DMS53 treated with DMSO at 0.1 percent for 48 hours (cell line): ENCODE results near the gene FKBP5.
"Not testable (repeated sequence)": the region's sequence is repeated elsewhere in the genome, so short reads cannot be mapped to it uniquely, and the experiment has no call there.

ENCODE experiments used
- DNase-seq: peaks from one replicate; lab custom pipeline; 2025; ENCODE audit not compliant: unreplicated experiment; lab: John Stamatoyannopoulos, UW

FKBP5 gene

DNA sequence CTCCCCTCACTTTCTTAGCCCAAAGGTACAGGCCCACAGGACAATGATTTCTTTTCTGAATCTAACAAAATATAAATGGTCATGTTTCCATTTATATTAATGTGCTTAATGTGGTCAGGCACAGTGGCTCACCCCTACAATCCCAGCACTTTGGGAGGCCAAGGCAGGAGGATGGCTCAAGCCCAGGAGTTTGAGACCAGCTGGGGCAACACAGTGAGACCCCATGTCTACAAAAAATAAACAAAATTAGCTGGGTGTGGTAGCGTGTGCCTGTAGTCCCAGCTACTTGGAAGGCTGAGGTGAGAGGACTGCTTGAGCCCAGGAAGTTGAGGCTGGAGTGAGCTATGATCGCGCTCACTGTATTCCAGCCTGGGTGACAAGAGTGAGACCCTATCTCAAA is 98.8 kb downstream of the FKBP5 start:
- DNase-seq, result no peak

DNA sequence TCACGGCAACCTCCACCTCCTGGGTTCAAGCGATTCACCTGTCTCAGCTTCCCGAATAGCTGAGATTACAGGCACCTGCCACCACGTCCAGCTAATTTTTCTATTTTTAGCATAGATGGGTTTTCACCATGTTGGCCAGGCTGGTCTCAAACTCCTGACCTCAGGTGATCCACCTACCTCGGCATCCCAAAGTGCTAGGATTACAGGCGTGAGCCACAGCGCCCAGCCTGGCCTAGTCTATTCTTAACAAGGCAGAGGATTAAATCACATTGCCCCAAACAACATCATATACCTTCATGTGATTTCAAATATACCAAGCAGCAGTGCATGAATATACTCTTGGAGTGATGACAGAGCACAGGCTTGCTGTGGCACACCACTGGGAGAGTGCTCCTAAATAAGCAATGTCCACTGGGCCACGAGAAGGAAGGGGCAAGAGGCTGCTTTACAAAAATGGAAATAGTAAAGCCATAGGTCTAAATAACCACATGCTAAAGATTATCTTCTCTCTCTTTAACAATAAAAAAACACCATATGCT is 99.4 kb downstream of the FKBP5 start:
- no peak for DNase-seq

DNA sequence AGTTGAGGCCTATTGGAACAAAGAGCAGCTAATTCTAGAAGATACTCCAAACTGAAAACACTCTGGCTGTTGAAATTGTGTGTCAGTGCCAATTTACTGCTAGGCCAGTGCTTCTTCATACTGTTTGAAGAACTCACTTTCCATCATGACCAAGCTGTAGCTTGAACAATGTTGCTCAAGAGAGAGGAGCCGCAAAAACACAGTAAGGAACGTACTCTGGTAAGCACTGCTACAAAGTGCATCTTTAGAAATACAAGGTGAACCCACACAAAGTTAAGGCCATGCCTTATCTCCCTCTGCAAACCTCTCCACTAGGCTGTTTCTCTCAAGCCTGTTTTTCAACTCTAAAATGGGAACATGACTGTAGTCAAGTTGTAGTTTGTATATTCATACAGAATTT is 101.5 kb downstream of the FKBP5 start:
- DNase-seq, result no peak

DNA sequence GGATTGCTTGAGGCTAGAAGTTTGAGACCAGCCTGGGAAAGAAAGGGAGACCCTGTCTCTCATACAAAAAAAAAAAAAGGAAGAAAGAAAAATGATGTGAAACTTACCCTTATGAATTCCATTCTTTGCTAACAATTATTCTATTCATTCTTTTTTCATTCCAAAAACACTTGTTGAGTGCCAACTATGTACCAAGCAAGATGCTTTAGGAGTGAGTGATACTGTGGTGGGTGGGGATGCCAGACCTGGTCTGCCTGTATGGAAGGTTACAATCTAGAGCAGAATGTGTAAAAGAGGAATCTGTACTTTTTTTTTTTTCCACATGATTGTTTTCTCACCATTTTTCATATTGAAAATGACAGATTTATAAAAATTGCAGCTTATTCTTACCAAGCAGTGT is 102.2 kb downstream of the FKBP5 start:
- DNase-seq, result no peak

DNA sequence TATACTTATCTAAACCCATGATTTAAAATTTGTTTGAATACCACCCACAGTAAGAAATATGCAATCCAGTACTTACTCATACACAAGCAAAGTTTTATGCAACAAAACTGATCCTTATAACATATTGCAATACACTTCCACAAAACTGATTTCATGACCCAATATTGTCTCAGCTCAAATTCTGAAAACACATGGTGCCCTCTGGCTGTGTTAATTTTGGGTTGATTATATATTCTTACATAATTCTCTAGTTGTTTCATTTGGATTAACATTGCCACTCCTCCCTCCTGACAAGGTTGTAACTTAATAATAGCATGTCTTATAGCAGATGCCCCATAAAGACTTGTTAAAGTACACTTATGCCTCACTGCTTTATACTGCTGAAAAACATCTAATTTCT is 103.1 kb downstream of the FKBP5 start:
- no peak for DNase-seq

DNA sequence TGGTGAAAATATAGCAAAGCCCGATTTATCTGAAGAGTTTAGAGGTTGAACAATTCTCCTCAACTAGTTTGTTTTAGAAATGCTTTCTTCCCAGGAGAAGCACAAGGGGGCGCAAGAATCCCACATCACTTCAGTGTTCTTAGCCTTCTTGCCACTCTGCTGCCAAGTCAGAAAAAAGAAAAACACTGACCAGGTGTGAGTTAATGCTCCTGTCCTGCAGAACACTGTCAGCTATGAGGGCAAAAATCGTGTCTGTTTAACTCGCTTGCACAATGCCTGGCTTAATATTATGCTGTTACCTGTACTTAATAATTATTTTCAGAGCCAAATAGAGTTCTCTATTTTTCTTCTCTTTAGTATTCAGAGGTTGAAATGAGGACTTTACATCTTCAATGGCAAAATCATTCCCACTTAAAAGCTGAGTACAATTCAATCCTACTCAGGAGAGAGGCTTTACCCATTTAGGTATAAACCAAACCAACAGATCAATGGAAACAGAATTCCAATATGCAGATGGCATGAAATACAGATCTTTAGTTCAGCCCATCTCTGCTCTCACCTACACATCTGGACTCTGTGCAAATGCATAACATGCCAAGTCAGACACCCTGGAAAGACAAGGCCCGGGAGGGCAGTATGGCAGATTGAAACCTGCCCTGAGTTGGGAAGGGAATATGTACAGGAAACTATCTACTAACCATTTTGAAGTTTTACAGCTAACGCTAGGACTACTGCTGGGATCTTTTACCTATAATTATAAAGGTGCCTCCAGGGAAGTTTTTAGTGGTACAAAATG is 104.6 kb downstream of the FKBP5 start:
- DNase-seq, result peak; percentile 57

DNA sequence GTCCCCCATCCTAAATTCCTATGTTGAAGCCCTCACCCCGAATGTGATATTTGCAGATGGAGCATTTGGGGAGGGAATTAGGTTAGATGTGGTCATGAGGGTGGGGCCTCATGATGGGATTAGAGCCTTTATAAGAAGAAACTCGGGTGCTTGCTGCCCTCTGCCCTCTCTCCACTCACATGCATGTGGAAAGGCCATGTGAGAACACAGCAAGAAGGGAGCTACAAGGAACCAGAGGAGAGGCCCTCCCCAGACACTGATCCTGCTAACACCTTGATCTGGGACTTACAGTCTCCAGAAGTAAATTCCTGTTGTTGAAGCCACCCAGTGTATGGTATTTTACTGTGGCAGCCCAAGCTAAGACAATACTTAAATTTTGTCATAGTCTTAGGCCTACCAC is 106.4 kb downstream of the FKBP5 start:
- DNase-seq, result no peak

DNA sequence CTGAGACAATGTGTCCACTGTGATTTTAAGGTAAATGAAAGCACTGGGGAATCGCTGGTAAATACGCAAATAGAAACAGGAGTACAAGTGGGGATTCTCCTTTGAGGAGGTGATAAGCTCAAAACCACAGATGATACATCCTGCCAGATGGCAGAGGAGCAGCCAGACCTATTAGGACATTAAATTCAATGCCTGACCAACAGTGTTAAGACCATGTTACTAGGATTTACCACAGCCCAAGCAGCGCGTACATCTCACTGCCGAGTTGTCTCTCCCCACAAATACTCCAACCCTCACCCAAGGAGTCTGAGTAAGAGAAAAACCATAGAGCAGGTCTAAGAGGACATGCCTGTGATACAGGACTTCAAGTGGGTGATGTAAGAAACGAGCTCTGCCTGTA is 107.1 kb downstream of the FKBP5 start:
- no peak for DNase-seq

DNA sequence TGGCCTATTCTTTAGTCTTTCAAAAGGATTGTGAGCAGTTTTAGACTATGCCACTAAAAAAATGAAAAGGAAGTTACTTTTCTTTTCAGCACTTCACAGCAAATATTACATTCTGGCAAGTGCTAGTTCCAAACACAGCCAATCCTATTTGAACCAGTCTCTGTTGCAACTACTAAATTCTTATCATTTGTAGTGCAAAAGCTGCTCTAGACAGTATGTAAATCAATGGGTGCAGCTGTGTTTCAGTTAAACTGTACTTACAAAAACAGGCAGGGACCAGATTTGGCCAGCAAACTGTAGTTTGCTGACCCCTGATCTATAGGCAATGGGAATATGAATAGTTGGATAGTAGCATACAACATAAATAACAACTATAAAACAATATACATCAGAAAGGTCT is 107.9 kb downstream of the FKBP5 start:
- no peak for DNase-seq

DNA sequence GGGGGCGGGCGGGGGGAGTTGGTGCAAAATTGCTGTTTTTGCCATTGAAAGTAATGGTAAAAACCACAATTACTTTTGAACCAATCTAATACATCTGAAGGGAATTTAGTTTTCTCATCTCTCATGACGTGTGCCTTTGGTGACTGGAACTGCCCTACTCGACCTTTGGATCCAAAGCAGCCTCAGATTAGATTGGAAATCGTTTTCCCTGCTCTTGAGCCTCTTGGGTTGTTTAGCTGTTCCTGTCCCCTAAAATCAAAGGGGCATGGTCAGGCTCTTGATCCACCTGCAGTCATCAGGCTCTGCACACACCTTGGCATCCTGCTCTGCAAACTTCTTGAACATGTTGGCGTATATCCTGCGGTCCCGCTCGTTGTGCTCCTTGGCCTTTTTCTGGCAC is 112.0 kb downstream of the FKBP5 start:
- DNase-seq, result no peak

DNA sequence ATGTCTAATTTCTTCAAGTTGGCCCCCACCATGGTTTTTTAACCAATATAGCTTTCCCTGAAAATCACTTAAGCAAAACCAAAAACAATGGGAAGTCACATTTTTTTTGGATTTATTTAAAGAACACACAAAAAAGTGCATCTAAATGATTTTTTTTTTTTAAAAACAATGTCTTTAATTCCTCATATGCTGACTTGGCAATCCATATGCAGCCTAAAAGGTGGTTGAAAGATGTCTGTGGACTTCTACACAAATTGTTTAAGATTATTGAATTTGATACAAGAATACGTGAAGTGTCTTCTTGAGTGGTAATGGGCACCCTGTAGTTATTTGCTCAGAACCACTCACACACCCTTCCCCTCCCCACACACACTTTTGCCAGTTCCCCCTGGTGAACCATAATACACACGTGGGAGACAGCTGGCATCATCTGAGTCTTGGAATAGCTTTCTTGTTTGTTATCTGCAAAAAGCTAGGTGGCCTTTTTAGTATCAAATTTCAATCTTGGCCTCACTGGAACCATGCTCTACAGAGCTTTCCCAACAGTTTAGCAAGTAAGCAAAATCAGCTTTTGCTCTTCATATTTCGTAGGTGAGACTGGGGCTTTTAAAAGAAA is 115.1 kb downstream of the FKBP5 start:
- DNase-seq, result no peak

DNA sequence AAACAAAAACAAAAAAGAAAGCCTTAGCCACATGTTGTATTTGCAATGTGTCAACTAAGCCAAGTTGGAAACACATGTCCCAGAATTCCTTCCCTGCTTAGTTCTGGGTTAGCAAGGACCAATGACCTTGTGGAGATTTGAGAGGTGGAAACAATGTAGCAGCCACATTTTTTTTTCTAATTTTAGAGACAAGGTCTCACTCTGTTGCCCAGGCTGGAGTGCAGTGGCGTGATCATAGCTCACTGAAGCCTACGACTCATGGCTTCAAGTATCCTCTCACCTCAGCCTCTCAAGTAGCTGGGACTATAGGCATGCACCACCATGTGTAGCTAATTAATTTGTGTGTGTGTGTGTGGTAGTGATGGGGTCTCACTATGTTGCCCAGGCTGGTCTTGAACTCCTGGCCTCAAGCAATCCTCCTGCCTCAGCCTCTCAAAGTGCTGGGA is 117.8 kb downstream of the FKBP5 start:
- not testable (repeated sequence) for DNase-seq

DNA sequence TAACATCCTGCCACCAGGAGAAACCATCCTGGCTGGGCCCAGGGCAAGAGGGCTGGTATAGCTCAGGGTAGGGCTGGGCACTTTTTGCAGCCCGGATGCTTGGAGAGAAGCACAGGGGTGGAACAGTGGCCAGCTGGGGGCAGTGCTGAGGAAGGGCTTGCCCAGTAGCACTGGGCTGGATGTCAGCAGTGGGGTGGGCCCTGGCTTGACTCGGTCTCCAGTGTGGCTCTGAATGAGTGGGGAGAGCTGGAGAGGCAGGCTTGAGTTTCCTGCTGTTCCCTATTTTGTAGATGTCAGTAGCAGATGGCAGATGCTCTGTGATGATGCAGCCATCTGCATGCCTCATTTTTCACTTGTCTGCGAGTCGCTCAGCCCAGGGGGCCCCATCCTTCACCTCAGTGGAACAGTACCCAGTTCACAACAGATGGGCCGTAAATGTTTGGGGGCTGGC is 119.7 kb downstream of the FKBP5 start:
- no peak for DNase-seq

DNA sequence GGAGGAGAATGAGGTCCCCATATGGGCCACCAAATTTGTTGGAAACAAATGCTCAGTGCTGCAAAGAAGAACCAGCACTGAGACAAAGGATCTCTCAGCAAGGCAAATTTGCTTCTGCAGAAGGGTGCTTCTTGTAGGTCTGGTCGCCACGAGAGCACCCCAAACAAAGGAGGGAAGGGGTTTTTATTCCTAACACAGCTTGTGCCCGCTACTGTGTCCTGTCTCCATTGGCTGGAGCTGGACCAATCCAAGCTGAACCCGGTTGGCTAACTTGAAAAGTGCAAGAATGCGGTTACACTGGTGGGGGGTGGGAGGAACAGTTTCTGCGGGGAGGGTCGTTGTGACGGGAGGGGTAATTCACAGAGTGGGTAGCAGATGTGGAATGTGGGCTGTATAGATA is 121.9 kb downstream of the FKBP5 start:
- no peak for DNase-seq

DNA sequence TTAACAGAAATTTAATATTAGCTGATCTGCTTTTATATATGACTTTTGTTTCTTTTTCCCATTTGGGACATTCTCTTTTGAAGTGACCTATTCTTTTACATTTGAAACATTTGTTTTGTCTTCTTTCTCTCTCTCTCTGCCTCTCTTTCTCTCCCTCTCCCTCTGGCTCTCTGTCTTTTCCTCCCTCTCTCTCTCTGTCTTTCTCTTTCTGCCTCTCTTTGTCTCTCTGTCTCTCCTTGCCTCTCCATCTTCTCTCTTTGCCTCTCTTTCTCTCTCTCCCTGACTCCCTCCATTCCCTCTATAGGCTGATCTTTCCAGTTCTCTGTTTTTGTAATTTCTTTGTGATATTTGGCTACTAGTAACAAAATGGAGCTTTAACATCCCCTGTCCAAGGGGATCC is 124.0 kb downstream of the FKBP5 start:
- no peak for DNase-seq

DNA sequence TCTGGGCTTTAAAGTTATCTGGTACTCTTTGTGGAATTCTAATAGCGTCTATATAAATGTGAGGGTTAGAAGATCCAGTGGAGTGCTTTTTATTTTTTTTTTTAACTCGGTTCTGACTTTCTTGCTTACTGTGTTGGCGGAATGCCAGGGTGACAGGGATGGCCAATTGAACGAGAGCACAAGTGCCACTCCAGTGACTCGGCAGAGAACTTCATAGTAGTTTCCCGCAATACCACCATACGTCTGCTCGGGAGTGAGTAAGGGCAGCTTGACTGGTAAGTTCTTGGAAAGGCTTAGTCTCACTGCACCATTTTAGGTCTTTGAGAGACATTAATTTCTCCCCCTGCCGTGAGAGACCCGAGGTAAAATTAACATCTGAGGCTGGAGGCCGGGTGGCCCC is 126.7 kb downstream of the FKBP5 start:
- DNase-seq, result no peak

DNA sequence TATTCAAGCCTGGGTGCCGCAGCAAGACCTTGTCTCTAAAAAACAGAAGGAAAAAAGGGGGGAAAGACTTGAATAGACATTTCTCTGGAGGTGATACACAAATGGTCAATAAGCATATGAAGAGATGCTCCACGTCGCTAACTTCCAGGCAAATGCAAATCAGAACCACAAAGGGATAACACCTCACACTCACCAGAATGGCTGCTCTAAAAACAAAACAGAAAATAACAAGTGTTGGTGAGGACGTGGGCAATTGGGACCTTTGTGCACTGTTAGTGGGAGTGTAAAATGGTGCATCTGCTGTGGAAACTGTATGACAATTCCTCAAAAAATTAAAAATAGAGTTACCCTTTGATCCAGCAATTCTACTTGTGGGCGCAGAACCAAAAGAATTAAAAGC is 127.6 kb downstream of the FKBP5 start:
- DNase-seq, result no peak

DNA sequence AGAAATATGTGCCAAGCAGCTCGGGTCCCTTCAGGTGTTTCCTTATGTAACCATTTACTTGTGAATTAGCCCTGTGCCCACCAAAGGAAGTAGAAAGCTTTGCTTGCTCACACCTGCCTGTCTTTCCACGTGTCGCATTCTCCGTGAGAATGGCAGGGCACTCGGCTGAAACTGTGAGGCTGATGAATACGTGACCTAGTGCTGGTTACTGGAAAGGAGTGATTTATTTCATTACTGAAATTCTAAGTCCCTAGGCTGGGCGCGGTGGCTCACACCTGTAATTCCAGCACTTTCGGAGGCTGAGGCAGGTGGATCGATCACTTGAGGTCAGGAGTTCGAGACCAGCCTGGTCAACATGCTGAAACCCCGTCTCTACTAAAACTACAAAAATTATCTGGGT is 130.1 kb downstream of the FKBP5 start:
- no peak for DNase-seq

DNA sequence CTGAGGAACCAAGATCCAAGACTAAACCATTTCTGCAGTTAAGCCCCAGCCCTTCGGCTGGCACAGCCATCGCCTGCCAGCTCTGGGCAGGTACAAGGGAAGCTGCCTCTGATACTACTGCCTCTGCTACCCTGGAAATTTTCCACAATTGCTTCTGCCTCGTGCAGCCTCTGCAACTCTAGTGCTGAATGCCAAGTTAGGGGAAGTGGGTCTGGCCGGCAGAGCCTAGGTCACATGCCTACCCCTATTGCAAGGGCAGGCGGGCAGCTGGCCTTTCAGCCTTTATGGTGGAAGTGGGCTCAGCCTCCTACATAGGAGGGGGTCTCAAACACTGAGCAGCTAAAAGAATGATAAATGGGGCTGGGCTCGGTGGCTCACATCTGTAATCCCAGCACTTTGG is 131.5 kb downstream of the FKBP5 start:
- DNase-seq, result no peak

DNA sequence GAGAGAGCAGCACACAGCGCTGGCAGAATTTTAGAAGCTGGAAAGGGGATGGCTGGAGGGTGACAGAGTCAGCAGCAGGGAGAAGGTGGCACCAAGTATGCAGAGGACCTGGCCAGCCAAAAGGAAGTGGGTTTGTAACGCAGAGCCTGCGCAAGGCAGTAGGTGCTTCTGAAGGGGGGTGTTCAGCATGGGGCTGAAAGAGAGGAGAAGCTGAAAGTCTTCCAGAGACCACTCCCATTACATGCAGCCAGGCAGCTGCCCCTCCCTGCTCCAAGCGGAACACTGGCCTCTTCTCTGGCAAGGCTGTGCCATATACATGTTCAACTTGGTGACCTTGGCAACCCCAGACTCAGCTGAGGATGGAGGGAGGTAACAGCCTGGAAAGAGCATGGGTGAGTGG is 133.9 kb downstream of the FKBP5 start:
- no peak for DNase-seq

DNA sequence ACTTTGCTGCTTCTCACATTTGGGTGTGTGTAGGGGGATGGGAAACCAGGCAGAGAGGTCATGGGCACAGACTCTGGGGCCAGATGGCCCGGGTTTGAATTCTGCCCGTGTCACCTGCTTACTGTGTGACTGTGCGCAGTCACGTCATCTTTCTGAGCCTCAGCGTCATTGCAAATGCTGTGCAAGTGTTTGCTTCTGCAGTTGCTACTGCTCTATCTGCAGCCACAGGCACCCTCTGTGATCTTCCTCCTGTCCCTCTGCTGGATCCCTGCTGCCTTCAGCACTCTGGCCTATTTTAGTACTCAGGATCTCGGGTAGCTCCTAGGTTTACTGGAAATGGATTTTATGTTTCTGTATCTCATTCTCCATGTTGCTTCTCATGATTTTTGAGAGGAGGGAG is 135.4 kb downstream of the FKBP5 start:
- DNase-seq, result no peak

DNA sequence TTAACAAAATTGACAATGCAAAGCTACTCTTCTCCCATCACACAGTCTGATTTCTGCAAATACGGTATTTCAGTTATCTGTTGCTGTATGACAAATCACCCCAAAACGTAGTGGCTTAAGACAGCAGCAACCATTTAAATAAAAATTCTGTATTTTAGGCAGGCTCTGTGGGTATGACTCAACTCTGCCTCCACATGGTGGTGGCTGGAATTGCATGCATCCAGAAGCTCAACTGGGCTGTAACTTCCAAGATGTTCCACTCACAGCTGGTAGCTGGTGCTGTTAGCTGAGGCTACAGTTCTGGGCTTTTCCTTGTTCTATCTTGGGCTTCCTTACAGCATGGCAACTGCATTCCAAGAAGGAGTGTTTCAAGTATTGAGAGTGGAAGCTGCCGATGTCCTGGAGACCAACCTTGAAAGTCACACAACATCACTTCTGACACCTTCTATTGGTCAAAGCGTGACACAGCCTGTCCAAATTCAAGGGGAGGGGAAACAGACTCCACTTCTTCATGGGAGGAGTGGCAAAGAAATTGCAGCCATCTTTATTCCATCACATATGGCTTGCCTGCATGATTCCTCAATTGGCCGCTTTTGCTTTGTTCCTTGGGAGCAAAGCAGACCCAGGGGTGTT is 136.3 kb downstream of the FKBP5 start:
- no peak for DNase-seq
